ENCODE measurements around the gene SNAPC4. TPM values are rescaled to one million over a fixed set of nuclear protein-coding genes. Genes with fewer than 3 reads are reported as not detected.
"Not testable (repeated sequence)": the region's sequence is repeated elsewhere in the genome, so short reads cannot be mapped to it uniquely, and the experiment has no call there.

The SNAPC4 gene
- total RNA-seq, 3 donors from 2014 or later, result 43.7 to 48.0 (median 44.5) TPM

DNA sequence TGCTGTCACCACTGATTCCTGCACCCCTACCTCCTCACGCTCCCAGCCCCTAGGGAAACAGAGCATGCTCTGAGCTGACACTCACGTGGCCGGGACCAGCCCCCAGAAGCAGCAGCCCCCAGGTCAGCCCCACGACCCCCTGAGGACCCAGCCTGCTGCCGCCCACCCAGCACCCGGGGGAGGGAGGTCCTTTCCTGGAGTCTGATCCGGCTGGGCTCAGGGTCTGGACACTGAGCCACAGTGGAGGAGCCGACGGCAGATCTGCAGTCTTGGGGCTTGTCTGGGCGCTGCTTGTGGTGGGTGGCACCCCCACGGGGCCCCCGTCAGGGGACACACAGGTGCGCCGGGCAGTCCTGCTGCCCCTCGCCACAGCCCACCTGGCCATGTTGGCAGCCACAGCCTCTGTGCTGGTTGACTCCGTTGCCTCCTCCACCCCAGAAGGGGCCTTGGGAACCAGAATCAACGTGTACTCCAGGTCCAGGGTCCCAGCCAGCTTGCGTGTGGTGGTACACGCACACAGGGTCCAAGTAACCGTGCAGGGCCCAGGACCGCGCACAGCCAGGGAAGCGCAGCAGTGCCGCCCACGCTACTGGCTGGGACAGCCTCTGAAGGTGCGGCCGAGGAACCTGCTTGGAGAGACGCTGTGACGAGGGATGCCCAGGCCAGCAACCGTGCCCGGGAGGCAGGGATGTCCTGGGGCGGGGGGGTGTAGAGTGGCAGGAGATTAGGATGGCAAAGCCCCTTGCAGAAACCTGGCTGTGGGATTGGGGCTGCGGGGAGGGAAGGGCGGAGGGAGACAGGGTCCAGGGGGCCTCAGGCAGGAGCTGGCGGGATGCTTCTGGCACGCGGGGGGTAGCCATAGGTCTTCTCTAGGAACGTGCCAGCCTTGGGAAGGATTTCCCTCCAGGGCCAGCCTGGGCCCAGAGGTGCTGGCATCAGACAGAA is 39.9 kb downstream of the SNAPC4 start:
- Mint-ChIP-seq H3K27me3 (ENCODE audit: low read depth) (no peaks in the 10 kb centered on the region), H3K4me1 (ENCODE audit: low read depth) (peaks cover 1% of the 10 kb centered on the region), H3K9me3 (no peaks in the 10 kb centered on the region), H3K4me3 (no peak overlapping the region), H3K36me3 (ENCODE audit: insufficient read depth) (no peaks in the 10 kb centered on the region)
- ATAC-seq (no peak), DNase-seq (no peak)

DNA sequence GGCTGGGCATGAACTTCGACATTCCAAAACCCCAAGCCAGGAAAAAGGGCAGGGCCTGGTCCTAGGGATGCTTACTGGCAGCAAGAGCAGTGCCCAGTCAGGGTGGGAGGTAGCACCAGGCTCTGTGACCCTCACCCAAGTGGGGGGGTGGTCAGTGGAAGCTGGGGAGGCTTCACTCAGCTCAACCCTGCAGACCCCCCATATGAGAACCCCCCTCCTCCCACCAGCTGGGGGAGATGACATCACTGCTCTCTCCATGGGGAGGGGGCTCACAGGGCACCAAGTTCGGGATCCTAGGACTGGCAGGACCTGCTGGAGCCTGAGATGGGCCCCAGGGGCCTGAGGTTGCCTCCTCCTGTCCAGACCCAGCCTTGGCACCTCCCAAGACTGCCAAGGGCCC is 41.1 kb downstream of the SNAPC4 start:
- no peak for ATAC-seq
- H3K9me3 Mint-ChIP-seq, result no peaks in the 10 kb centered on the region
- no peak overlapping the region for H3K4me3 Mint-ChIP-seq
- no peaks in the 10 kb centered on the region for H3K36me3 Mint-ChIP-seq (ENCODE audit: insufficient read depth)
- no peaks in the 10 kb centered on the region for H3K27me3 Mint-ChIP-seq (ENCODE audit: low read depth)
- DNase-seq, result no peak
- peaks cover 1% of the 10 kb centered on the region for H3K4me1 Mint-ChIP-seq (ENCODE audit: low read depth)

DNA sequence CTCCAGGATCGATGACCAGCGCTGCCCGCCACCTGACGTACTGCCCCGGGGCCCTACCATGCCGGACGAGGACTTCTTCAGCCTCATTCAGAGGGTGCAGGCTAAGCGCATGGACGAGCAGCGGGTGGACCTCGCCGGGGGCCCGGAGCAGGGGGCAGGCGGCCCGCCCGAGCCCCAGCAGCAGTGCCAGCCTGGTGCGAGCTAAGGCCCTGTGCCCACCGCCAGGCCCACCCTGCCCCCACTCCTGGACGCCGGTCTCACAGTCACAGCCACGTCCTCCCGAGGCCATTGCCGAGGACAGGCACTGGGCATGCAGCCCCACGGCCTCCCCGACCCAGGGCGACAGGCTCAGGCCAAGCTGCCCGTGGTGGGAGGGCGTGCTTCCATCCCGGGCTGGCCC is 42.0 kb downstream of the SNAPC4 start:
- no peaks in the 10 kb centered on the region for H3K9me3 Mint-ChIP-seq
- H3K27me3 Mint-ChIP-seq (ENCODE audit: low read depth), result no peaks in the 10 kb centered on the region
- no peak overlapping the region for H3K4me3 Mint-ChIP-seq
- no peaks in the 10 kb centered on the region for H3K36me3 Mint-ChIP-seq (ENCODE audit: insufficient read depth)
- no peak for ATAC-seq
- DNase-seq, result no peak
- peaks cover 1% of the 10 kb centered on the region for H3K4me1 Mint-ChIP-seq (ENCODE audit: low read depth)

DNA sequence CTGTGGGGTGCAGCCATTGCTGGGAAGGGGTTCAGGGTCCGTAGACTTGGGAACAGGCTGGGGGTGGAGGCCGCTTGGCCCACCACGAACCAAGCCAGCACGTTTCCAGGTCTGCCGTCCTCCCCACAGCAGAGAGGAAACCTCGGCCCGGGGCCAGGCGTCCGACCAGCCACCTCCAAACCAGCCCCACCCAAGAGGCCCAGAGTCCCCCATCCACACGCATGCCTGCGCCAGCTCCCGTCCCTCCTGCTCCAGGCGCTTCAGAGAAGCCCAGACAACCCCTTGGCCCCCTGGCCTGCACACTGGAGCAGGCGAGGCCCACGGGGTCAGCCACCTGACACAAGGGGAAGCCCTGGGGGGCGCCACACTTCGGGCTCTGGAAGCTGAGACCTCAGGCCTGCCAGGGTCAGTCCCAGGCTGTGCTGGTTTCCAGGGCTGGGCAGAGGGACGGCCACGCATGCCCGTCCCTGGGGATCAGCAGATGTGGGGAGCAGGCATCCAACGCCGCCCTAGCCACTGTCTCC is 42.7 kb downstream of the SNAPC4 start:
- no peak overlapping the region for H3K4me3 Mint-ChIP-seq
- no peak for ATAC-seq
- H3K4me1 Mint-ChIP-seq (ENCODE audit: low read depth), result no peaks in the 10 kb centered on the region
- H3K27me3 Mint-ChIP-seq (ENCODE audit: low read depth), result no peaks in the 10 kb centered on the region
- no peaks in the 10 kb centered on the region for H3K36me3 Mint-ChIP-seq (ENCODE audit: insufficient read depth)
- no peak for DNase-seq
- H3K9me3 Mint-ChIP-seq, result no peaks in the 10 kb centered on the region

DNA sequence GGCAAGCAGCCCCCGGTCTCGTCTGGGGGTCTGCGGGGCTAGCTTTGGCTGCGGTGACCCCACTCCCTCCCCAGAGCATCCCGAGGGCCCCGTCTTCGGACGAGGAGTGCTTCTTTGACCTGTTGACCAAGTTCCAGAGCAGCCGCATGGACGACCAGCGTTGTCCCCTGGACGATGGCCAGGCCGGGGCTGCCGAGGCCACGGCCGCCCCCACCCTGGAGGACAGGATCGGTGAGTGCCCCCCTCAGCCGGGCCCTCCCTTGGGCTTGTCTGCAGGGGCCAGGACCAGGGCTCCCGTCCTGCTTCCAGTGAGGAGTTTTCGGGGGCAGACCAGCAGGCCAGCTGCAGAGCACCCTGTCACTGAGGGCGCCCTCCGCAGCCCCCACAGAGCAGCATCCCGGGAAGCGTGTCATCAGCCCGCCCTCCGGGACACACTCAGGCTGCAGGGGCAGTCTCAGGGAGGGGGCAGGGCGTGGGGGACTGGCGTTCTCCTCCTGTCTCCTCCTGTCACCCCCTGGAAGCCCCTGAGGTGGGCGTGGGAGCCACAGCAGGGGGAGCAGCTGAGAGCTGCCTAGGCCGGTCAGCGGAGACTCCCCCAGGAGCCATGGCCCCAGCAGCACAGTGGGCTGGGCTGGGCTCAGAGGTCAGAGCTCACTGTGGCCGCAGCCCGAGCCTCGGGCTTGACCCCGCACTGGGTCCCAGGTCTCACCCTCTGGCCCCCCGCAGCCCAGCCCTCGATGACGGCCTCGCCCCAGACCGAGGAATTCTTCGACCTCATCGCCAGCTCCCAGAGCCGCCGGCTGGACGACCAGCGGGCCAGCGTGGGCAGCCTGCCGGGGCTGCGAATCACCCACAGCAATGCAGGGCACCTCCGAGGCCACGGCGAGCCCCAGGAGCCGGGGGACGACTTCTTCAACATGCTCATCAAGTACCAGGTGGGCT is 44.1 kb downstream of the SNAPC4 start:
- Mint-ChIP-seq H3K4me3 (no peak overlapping the region), H3K27me3 (ENCODE audit: low read depth) (no peaks in the 10 kb centered on the region), H3K9me3 (no peaks in the 10 kb centered on the region), H3K4me1 (ENCODE audit: low read depth) (no peaks in the 10 kb centered on the region), H3K36me3 (ENCODE audit: insufficient read depth) (no peaks in the 10 kb centered on the region)
- ATAC-seq (no peak), DNase-seq (no peak)

DNA sequence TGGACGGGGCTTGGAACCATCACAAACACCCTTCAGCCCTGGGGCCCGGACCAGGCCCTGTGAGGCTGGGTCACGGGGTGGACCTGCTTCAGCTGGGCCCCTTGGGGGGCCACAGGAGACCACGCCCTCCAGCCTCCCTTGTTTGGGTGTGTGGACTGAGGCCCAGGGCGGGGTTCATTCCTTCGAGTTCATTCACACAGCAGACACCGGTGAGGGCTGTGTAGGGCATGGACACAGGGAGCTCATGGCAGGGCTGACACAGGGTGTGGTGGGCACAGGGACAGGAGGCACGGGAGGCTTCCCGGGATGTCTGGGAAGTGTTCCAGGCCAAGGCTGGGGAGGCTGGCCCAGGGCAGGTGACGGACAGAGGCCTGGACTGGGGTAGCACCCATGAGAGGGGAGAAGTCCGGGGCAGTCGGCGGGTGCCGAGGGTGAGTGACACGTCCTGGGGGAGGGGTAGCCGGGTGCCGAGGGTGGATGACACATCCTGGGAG is 45.3 kb downstream of the SNAPC4 start:
- H3K4me1 Mint-ChIP-seq (ENCODE audit: low read depth), result no peaks in the 10 kb centered on the region
- no peaks in the 10 kb centered on the region for H3K36me3 Mint-ChIP-seq (ENCODE audit: insufficient read depth)
- H3K27me3 Mint-ChIP-seq (ENCODE audit: low read depth), result no peaks in the 10 kb centered on the region
- H3K9me3 Mint-ChIP-seq, result no peaks in the 10 kb centered on the region
- no peak overlapping the region for H3K4me3 Mint-ChIP-seq
- no peak for ATAC-seq
- DNase-seq, result no peak

DNA sequence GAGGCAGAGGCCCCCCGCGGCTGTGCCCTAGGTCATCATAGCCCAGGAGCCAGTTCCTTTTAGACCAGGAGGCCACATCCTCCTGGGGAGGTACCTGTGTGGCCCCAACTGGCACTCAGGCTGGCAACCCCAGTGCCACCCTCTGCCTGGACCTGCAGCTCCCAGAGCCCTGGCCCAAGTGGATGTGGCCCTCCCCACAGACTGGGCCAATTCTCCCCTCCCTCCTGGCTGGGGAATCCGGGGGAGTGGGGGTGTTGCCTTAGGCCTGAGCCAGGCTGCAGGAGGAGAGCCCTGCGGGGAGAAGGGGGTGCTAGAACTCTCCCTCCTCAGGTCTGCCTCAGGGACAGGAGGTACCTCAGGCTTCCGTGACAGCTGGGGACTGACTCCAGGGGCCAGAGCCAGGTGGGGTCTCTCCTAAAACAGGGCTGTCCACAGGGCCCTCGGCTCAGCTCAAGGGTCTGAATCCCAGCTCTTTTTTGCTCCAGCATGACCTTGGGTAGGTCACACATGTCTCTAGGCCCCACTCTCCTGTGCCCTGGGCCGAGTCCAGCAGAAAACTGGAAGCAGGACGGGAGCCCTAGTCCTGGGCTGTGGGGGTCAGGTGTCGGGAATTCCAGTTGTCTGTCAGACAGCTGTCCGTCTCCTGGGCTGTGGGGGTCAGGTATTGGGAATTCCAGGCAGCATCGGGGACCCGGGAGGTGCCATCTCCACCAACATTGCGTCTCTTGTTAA is 46.0 kb downstream of the SNAPC4 start:
- no peaks in the 10 kb centered on the region for H3K27me3 Mint-ChIP-seq (ENCODE audit: low read depth)
- H3K9me3 Mint-ChIP-seq, result no peaks in the 10 kb centered on the region
- no peak for DNase-seq
- no peak overlapping the region for H3K4me3 Mint-ChIP-seq
- ATAC-seq, result no peak
- no peaks in the 10 kb centered on the region for H3K36me3 Mint-ChIP-seq (ENCODE audit: insufficient read depth)
- no peaks in the 10 kb centered on the region for H3K4me1 Mint-ChIP-seq (ENCODE audit: low read depth)

DNA sequence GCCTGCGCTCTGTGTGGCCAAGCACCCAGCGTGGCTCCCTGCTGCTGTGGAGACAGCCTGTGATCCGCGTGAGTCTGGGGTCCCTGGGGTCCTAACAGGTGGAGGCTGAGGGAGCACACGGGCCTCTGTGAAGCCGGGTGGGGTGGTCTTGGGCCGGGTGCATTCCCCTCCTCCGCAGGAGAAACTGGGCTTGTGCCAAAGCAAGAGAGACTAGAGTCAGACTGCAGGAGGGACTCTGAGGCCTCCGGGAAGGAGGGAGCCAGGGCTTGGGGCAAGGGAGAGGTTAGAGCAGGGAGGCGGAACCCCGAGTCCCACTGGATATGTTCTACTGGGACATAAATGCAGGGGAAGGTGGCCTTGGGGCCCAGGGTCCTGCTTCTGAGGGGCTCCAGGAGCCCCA is 46.9 kb downstream of the SNAPC4 start:
- ATAC-seq, result no peak
- Mint-ChIP-seq H3K4me1 (ENCODE audit: low read depth) (no peaks in the 10 kb centered on the region), H3K9me3 (no peaks in the 10 kb centered on the region), H3K4me3 (no peak overlapping the region), H3K27me3 (ENCODE audit: low read depth) (no peaks in the 10 kb centered on the region), H3K36me3 (ENCODE audit: insufficient read depth) (no peaks in the 10 kb centered on the region)
- no peak for DNase-seq

DNA sequence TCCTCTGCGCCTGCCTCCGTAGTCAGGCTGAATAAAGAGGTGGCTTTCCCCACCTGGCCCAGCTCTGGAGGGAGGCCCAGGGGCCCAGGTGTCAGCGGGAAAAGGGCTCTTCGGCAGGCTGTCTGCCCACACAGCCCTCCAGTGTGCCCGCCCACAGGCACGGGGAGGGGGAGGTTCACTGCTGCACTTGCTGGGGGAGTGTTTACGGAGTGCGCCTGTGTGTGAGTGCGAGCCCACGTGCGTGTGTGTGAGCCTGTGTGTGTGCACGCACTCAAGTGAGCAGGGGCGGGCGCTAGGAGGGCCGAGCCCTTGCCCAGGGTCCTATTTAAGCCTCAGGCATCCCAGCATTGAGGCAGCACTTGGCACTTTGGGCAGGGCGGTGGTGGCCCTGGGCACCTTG is 47.3 kb downstream of the SNAPC4 start:
- no peaks in the 10 kb centered on the region for H3K4me1 Mint-ChIP-seq (ENCODE audit: low read depth)
- H3K4me3 Mint-ChIP-seq, result no peak overlapping the region
- H3K36me3 Mint-ChIP-seq (ENCODE audit: insufficient read depth), result no peaks in the 10 kb centered on the region
- H3K27me3 Mint-ChIP-seq (ENCODE audit: low read depth), result no peaks in the 10 kb centered on the region
- DNase-seq, result no peak
- ATAC-seq, result no peak
- H3K9me3 Mint-ChIP-seq, result no peaks in the 10 kb centered on the region

DNA sequence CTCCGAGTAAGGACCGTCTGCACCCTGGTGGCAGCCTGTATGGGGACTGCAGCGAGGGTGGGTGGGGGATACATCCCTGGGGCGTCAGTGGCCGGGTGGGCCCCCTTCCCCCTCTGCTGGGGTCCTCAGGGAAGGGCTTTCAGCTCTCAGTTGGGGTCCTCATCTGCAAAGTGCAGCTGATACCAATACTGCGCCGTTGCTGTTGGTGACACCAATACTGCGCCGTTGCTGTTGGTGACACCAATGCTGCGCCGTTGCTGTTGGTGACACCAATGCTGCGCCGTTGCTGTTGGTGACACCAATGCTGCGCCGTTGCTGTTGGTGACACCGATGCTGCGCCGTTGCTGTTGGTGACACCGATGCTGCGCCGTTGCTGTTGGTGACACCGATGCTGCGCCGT is 48.1 kb downstream of the SNAPC4 start:
- ATAC-seq, result not testable (repeated sequence)

DNA sequence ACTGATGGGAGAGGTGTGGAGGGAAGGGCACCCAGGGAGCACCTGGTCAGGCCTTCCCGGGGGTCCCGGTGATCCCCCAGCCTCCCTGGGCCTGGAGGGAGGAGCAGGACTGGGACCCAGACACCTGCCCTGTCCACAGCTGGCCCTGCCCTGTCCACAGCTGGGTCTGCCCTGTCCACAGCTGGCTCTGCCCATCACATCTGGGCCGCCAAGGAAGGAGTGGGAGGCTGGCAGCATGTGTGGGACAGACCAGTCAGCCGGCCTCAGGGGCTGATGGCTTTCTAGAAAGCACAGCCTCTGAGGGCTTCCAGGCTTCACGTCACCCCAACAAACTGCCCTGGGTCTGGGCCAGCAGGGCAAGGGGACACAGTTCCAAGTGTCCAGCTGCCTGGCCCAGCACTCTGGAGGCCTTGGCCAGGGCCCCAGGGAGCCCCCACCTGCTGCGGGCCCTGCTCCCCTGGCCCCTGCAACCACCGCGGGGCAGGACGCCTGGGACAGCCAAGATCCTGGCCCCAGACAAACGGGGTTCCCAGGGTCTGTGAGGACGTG is 48.6 kb downstream of the SNAPC4 start:
- ATAC-seq, result no peak
- H3K4me3 Mint-ChIP-seq, result no peak overlapping the region
- H3K9me3 Mint-ChIP-seq, result no peaks in the 10 kb centered on the region

More for the DNA sequence above, 48.1 kb downstream of the SNAPC4 start:
- H3K4me1 Mint-ChIP-seq (ENCODE audit: low read depth); H3K4me3 Mint-ChIP-seq; DNase-seq; H3K9me3 Mint-ChIP-seq; H3K27me3 Mint-ChIP-seq (ENCODE audit: low read depth); H3K36me3 Mint-ChIP-seq (ENCODE audit: insufficient read depth): not testable (repeated sequence)

More for the DNA sequence above, 48.6 kb downstream of the SNAPC4 start:
- Mint-ChIP-seq H3K27me3 (ENCODE audit: low read depth) (no peaks in the 10 kb centered on the region), H3K36me3 (ENCODE audit: insufficient read depth) (no peaks in the 10 kb centered on the region), H3K4me1 (ENCODE audit: low read depth) (no peaks in the 10 kb centered on the region)
- DNase-seq, result no peak
